Upper lobe of right lung (tissue), 1 donor: ENCODE results near the gene ZNF92. TPM values are rescaled to one million over a fixed set of nuclear protein-coding genes. Genes with fewer than 3 reads are reported as not detected.

Source experiments
- ATAC-seq: fragments of 200-7000 bp; cut with Tn5 transposase; one replicate; pipeline ENCODE4 v1.9.1; 2020; ENCODE audit warnings: mild to moderate bottlenecking, moderate library complexity
- DNase-seq: peaks from one replicate; pipeline ENCODE4 v3.0.0-alpha.2; 2020
- H3K27ac ChIP-seq: fragments of 200-600 bp; one replicate; pipeline ENCODE4 v1.8.0; 2022
- H3K27me3 ChIP-seq: fragments of 200-600 bp; one replicate; pipeline ENCODE4 v1.8.0; 2022; ENCODE audit warnings: mild to moderate bottlenecking
- H3K36me3 ChIP-seq: fragments of 200-600 bp; one replicate; pipeline ENCODE4 v1.8.0; 2022
- H3K4me1 ChIP-seq: fragments of 200-600 bp; one replicate; pipeline ENCODE4 v1.8.0; 2022
- H3K4me3 ChIP-seq: fragments of 200-600 bp; one replicate; pipeline ENCODE4 v1.8.0; 2022; ENCODE audit warnings: mild to moderate bottlenecking
- H3K9me3 ChIP-seq: fragments of 200-600 bp; one replicate; pipeline ENCODE4 v1.8.0; 2022
- CTCF ChIP-seq: fragments of 200-600 bp; IDR thresholded peaks from one replicate; pipeline ENCODE4 v1.8.0; 2022; ENCODE audit warnings: antibody characterized with exemption
- intact Hi-C: fragments of 100-400 bp; cut with DNase I; formaldehyde crosslinking; loops from one replicate; pipeline ENCODE4 v1.11.0; 2022
- total RNA-seq: library from RNA; stranded (reverse); fragmentation: NEBNext Ultra II Directional; extraction: Animal tissue kit (Norgen Biotek cat#: 25700); gene quantifications from one replicate; pipeline ENCODE4 v1.2.1, GENCODE V29; 2021
- donor health status: DM: no; HTN: yes; CAD: no; lungs with severe emphysema.

Gene ZNF92
- total RNA-seq, 1 donor from 2014 or later: 7.6 TPM

- Histone ChIP-seq H3K4me1 (no peaks in the 10 kb centered on the region), H3K36me3 (no peaks in the 10 kb centered on the region), H3K9me3 (no peaks in the 10 kb centered on the region), H3K4me3 (no peak overlapping the region), H3K27me3 (no peaks in the 10 kb centered on the region), H3K27ac (no peak overlapping the region)
- intact Hi-C loops: no loop called here
- TF ChIP-seq CTCF: no peak
- no peak for DNase-seq
- ATAC-seq: no peak
Observed at GRCh38 chr7:65434307-65434706, 60.7 kb downstream of the ZNF92 start.

GRCh38 chr7:65436163-65436562 lies 62.5 kb downstream of the ZNF92 start:
- DNase-seq (no peak), ATAC-seq (no peak)
- no peak for TF ChIP-seq CTCF
- Histone ChIP-seq H3K4me1 (no peaks in the 10 kb centered on the region), H3K9me3 (no peaks in the 10 kb centered on the region), H3K27ac (no peak overlapping the region), H3K36me3 (no peaks in the 10 kb centered on the region), H3K4me3 (no peak overlapping the region), H3K27me3 (no peaks in the 10 kb centered on the region)
- intact Hi-C loops: no loop called here

- Histone ChIP-seq H3K27ac (no peak overlapping the region), H3K4me3 (no peak overlapping the region), H3K9me3 (no peaks in the 10 kb centered on the region), H3K4me1 (no peaks in the 10 kb centered on the region), H3K27me3 (no peaks in the 10 kb centered on the region), H3K36me3 (no peaks in the 10 kb centered on the region)
- DNase-seq (no peak), ATAC-seq (no peak)
- TF ChIP-seq CTCF: no peak
- intact Hi-C loops: no loop called here
Observed at GRCh38 chr7:65438598-65438997, 64.9 kb downstream of the ZNF92 start.

GRCh38 chr7:65441010-65441409 lies 67.4 kb downstream of the ZNF92 start:
- H3K4me1 ChIP-seq: no peaks in the 10 kb centered on the region
- intact Hi-C loops: no loop called here
- H3K4me3 ChIP-seq: no peak overlapping the region
- ATAC-seq (no peak), DNase-seq (no peak)
- H3K36me3 ChIP-seq: no peaks in the 10 kb centered on the region
- H3K27ac ChIP-seq: no peak overlapping the region
- H3K9me3 ChIP-seq: no peaks in the 10 kb centered on the region
- H3K27me3 ChIP-seq: no peaks in the 10 kb centered on the region
- TF ChIP-seq CTCF: no peak

GRCh38 chr7:65444205-65444842 lies 70.7 kb downstream of the ZNF92 start:
- ATAC-seq (no peak), DNase-seq (no peak)
- no peak for TF ChIP-seq CTCF
- Histone ChIP-seq H3K27me3 (no peaks in the 10 kb centered on the region), H3K4me1 (no peaks in the 10 kb centered on the region), H3K27ac (no peak overlapping the region), H3K36me3 (no peaks in the 10 kb centered on the region), H3K9me3 (no peaks in the 10 kb centered on the region), H3K4me3 (no peak overlapping the region)
- intact Hi-C loops: no loop called here
